Fibroblast of lung (primary cell): Measurements from ENCODE around the gene COL18A1. TPM values are rescaled to one million over a fixed set of nuclear protein-coding genes. Genes with fewer than 3 reads are reported as not detected.

ENCODE experiments used
- DNase-seq, 2 donors: peaks; one replicate each; pipeline versions ENCODE4 v3.0.0 to v3.0.0-alpha.2; 2010; ENCODE audit warnings: low read depth in 2 of 2
- H2AFZ ChIP-seq: 2 replicates; pipeline ENCODE4 v1.5.1; 2012; ENCODE audit warnings: low read length, control low read depth, inconsistent platforms
- H3K27ac ChIP-seq: 2 replicates; pipeline ENCODE4 v1.5.1; 2011; ENCODE audit warnings: low read length, control low read depth; ENCODE audit not compliant: insufficient read depth
- H3K27me3 ChIP-seq: 2 replicates; pipeline ENCODE4 v1.5.1; 2011; ENCODE audit warnings: mild to moderate bottlenecking, low read length; ENCODE audit not compliant: control insufficient read depth, insufficient read depth
- H3K36me3 ChIP-seq: 2 replicates; pipeline ENCODE4 v1.5.1; 2011; ENCODE audit warnings: low read length; ENCODE audit not compliant: control insufficient read depth, insufficient read depth
- H3K4me1 ChIP-seq: 2 replicates; pipeline ENCODE4 v1.5.1; 2011; ENCODE audit warnings: low read length; ENCODE audit not compliant: control insufficient read depth, insufficient read depth; ENCODE audit errors: extremely low read depth
- H3K4me2 ChIP-seq: 2 replicates; pipeline ENCODE4 v1.5.1; 2011; ENCODE audit warnings: low read length, control low read depth; ENCODE audit not compliant: insufficient read depth; ENCODE audit errors: extremely low read depth
- H3K4me3 ChIP-seq, 4 experiments: fragments of 200-600 bp in 1 of 4; sonication (generic) in 1 of 4; replicated peaks in 1 of 4; 2 replicates each; pipeline ENCODE4 v1.5.1; 2011 to 2016; ENCODE audit warnings: low read length in 4 of 4, low read depth in 3 of 4, mild to moderate bottlenecking in 3 of 4, control low read depth in 2 of 4, inconsistent platforms in 1 of 4, mixed read lengths in 1 of 4; ENCODE audit not compliant: insufficient read depth in 1 of 4; ENCODE audit errors: control extremely low read depth in 1 of 4
- H3K79me2 ChIP-seq: 2 replicates; pipeline ENCODE4 v1.5.1; 2012; ENCODE audit warnings: mild to moderate bottlenecking, low read length, inconsistent platforms; ENCODE audit not compliant: control insufficient read depth, insufficient read depth
- H3K9ac ChIP-seq: 2 replicates; pipeline ENCODE4 v1.5.1; 2011; ENCODE audit warnings: mild to moderate bottlenecking, low read length, control low read depth; ENCODE audit not compliant: insufficient read depth
- H3K9me3 ChIP-seq: 2 replicates; pipeline ENCODE4 v1.5.1; 2012; ENCODE audit warnings: low read depth, low read length; ENCODE audit not compliant: control insufficient read depth, insufficient read depth
- H4K20me1 ChIP-seq: 2 replicates; pipeline ENCODE4 v1.5.1; 2011; ENCODE audit warnings: low read length; ENCODE audit not compliant: control insufficient read depth, insufficient read depth; ENCODE audit errors: extremely low read depth
- CTCF ChIP-seq, 2 donors: IDR thresholded peaks in 1 of 2; conservative IDR thresholded peaks in 1 of 2; 1 replicate in 1 of 2; 2 replicates in 1 of 2; pipeline ENCODE4 v1.5.1; 2011 to 2012; ENCODE audit warnings: low read length in 2 of 2, control low read depth in 1 of 2, inconsistent platforms in 1 of 2, low read depth in 1 of 2, mild to moderate bottlenecking in 1 of 2
- EZH2 ChIP-seq: IDR thresholded peaks from 2 replicates; pipeline ENCODE4 v1.5.1; 2012; ENCODE audit warnings: low read length, control low read depth, mild to moderate bottlenecking; ENCODE audit errors: missing control alignments
- polyA plus RNA-seq, 2 donors: library from polyadenylated mRNA; depleted of rRNA in 1 of 2; stranded (reverse) in 1 of 2; unstranded in 1 of 2; fragments of >200 nt; gene quantifications; 2 replicates each; pipeline ENCODE4 v1.2.1, GENCODE V29; 2011 to 2012; ENCODE audit warnings: missing spikeins in 1 of 2
- total RNA-seq: library from RNA; depleted of rRNA; stranded (reverse); fragments of >200 nt; gene quantifications from 2 replicates; pipeline ENCODE4 v1.2.1, GENCODE V29; 2014

COL18A1 gene
- total and polyA plus RNA-seq, 2 donors (not counting 1 experiment from before 2014, with no cell fraction given) = 24.3 to 38.8 TPM

- Histone ChIP-seq H2AFZ (no peak overlapping the region), H3K9ac (no peak overlapping the region), H3K9me3 (no peaks in the 10 kb centered on the region), H3K4me2 (no peak overlapping the region), H3K36me3 (no peaks in the 10 kb centered on the region), H3K4me1 (peaks cover 2% of the 10 kb centered on the region), H3K79me2 (no peaks in the 10 kb centered on the region), H3K27me3 (no peaks in the 10 kb centered on the region), H3K27ac (no peak overlapping the region), H3K4me3 (no peak overlapping the region), H4K20me1 (no peaks in the 10 kb centered on the region)
- no peak for DNase-seq
- TF ChIP-seq EZH2 = no peak
- TF ChIP-seq CTCF (conservative IDR thresholded peaks at IDR 0.05 in 1 of 2, IDR thresholded peaks at IDR 0.05 in 1 of 2; ENCODE audit: low read depth in 1 of 2, low read length in 2 of 2) = no peak
Measured at GRCh38 chr21:45377325-45377709, 27.6 kb upstream of the COL18A1 start.

GRCh38 chr21:45377866-45378257, 27.1 kb upstream of the COL18A1 start:
- Histone ChIP-seq H3K9ac (no peak overlapping the region), H3K4me3 (no peak overlapping the region), H3K4me1 (peaks cover 2% of the 10 kb centered on the region), H3K79me2 (no peaks in the 10 kb centered on the region), H3K27ac (no peak overlapping the region), H3K4me2 (no peak overlapping the region), H4K20me1 (no peaks in the 10 kb centered on the region), H2AFZ (no peak overlapping the region), H3K27me3 (no peaks in the 10 kb centered on the region), H3K9me3 (no peaks in the 10 kb centered on the region), H3K36me3 (no peaks in the 10 kb centered on the region)
- TF ChIP-seq CTCF (conservative IDR thresholded peaks at IDR 0.05 in 1 of 2, IDR thresholded peaks at IDR 0.05 in 1 of 2; ENCODE audit: low read depth in 1 of 2, low read length in 2 of 2) = no peak
- TF ChIP-seq EZH2 = no peak
- no peak for DNase-seq

- DNase-seq = peak; percentile 37 to 63
- no peaks in the 10 kb centered on the region for H3K79me2 ChIP-seq
- no peaks in the 10 kb centered on the region for H3K9me3 ChIP-seq
- H3K4me1 ChIP-seq = peaks cover 2% of the 10 kb centered on the region
- no peak overlapping the region for H3K4me3 ChIP-seq
- H3K27me3 ChIP-seq = no peaks in the 10 kb centered on the region
- no peak overlapping the region for H3K9ac ChIP-seq
- no peak for TF ChIP-seq EZH2
- TF ChIP-seq CTCF (conservative IDR thresholded peaks at IDR 0.05 in 1 of 2, IDR thresholded peaks at IDR 0.05 in 1 of 2; ENCODE audit: low read depth in 1 of 2, low read length in 2 of 2) = no peak
- H3K36me3 ChIP-seq = no peaks in the 10 kb centered on the region
- no peak overlapping the region for H2AFZ ChIP-seq
- no peaks in the 10 kb centered on the region for H4K20me1 ChIP-seq
- H3K4me2 ChIP-seq = no peak overlapping the region
- H3K27ac ChIP-seq = no peak overlapping the region
Measured at GRCh38 chr21:45378258-45378966, 26.6 kb upstream of the COL18A1 start.
